ENCODE data around the gene CDHR5.
"Not testable (repeated sequence)": the region's sequence is repeated elsewhere in the genome, so short reads cannot be mapped to it uniquely, and the experiment has no call there.

CDHR5 gene

DNA sequence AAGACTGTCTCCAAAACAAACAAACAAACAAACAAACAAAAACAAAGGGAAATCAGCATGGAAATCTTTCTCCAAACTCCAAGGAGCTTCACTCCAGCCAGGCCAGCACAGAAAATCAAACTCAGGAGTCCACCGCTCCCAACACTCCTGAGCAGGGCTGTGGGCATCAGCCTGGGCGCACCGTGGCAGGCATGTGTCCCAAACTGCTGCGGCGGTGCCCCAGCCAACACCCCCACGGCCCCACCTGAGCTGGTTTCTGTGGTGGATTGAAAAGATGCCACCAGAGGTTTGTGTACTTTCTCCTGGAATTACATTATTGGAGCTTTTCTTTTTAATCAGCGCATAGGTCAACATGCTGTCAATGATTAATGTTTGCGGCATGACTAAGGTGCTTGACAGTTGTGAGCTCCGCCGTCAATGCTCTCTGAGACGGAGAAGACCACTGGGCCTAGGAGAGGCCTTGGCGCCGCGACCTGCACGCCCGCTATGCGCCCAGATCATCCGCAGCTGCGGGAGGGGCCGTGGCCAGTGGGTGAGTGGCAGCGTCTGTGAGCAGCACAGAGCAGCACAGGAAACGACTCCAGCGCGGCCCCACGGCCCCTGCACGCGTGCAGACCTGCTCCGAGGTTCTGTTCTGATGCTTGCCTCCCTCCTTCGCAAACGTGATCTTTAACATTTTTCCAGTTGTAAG lies 30.4 kb upstream of the CDHR5 start:
- H3K4me3 ChIP-seq (replicated peaks; ENCODE audit: low read depth, low read length): no peak overlapping the region
- DNase-seq (ENCODE audit: extremely low read depth, low read depth): no peak
- no peak for TF ChIP-seq CTCF (IDR thresholded peaks at IDR 0.05; ENCODE audit: low read depth, low read length, missing control alignments)

DNA sequence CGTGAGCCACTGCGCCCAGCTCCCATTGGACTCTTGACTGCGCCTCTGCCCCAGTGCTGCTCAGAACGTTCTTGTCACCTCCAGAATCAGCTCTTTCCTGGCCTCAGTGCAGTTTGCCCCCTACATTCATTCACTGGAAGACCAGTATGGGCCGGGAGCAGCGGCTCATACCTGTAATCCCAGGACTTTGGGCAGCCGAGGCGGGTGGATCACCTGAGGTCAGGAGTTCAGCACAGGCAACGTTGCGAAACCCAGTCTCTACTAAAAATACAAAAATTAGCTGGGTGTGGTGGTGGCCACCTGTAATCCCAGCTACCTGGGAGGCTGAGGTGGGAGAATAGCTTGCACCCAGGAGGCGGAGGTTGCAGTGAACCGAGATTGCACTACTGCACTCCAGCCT lies 29.7 kb upstream of the CDHR5 start:
- H3K4me3 ChIP-seq (replicated peaks; ENCODE audit: low read depth, low read length): not testable (repeated sequence)

GRCh38 chr11:653837-654236 lies 29.1 kb upstream of the CDHR5 start:
- H3K4me3 ChIP-seq (replicated peaks; ENCODE audit: low read depth, low read length): no peak overlapping the region
- no peak for DNase-seq (ENCODE audit: extremely low read depth, low read depth)
- TF ChIP-seq CTCF (IDR thresholded peaks at IDR 0.05; ENCODE audit: low read depth, low read length, missing control alignments): no peak

More for the DNA sequence above, 29.7 kb upstream of the CDHR5 start:
- DNase-seq (ENCODE audit: extremely low read depth, low read depth): not testable (repeated sequence)

GRCh38 chr11:653136-653535 lies 28.4 kb upstream of the CDHR5 start:
- not testable (repeated sequence) for H3K4me3 ChIP-seq (replicated peaks; ENCODE audit: low read depth, low read length); DNase-seq (ENCODE audit: extremely low read depth, low read depth)

- DNase-seq (ENCODE audit: extremely low read depth, low read depth): no peak
- H3K4me3 ChIP-seq (replicated peaks; ENCODE audit: low read depth, low read length): no peak overlapping the region
- TF ChIP-seq CTCF (IDR thresholded peaks at IDR 0.05; ENCODE audit: low read depth, low read length, missing control alignments): no peak
These were observed 25.7 kb upstream of the CDHR5 start for GRCh38 chr11:650482-650881.

DNA sequence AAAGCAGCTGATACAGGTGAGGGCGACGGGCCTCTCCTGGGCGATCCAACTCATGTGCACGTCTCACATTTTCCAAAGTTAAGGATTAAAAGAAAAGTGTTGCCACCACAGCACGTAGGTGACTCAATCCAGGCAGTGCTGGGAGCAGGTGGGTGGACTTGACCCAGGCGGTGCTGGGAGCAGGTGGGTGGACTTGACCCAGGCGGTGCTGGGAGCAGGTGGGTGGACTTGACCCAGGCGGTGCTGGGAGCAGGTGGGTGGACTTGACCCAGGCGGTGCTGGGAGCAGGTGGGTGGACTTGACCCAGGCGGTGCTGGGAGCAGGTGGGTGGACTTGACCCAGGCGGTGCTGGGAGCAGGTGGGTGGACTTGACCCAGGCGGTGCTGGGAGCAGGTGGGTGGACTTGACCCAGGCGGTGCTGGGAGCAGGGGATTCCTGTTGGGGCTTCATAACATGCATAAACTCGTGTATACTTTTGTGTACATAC lies 23.0 kb upstream of the CDHR5 start:
- not testable (repeated sequence) for DNase-seq (ENCODE audit: extremely low read depth, low read depth); H3K4me3 ChIP-seq (replicated peaks; ENCODE audit: low read depth, low read length)

- TF ChIP-seq CTCF (IDR thresholded peaks at IDR 0.05; ENCODE audit: low read depth, low read length, missing control alignments): no peak
- DNase-seq (ENCODE audit: extremely low read depth, low read depth): no peak
- H3K4me3 ChIP-seq (replicated peaks; ENCODE audit: low read depth, low read length): no peak overlapping the region
These were observed 21.5 kb upstream of the CDHR5 start for GRCh38 chr11:646214-646613.

- no peak for DNase-seq (ENCODE audit: extremely low read depth, low read depth)
- no peak for TF ChIP-seq CTCF (IDR thresholded peaks at IDR 0.05; ENCODE audit: low read depth, low read length, missing control alignments)
- no peak overlapping the region for H3K4me3 ChIP-seq (replicated peaks; ENCODE audit: low read depth, low read length)
These were observed 20.8 kb upstream of the CDHR5 start for GRCh38 chr11:645536-645935.
